Brain microvascular endothelial cell (primary cell): Measurements from ENCODE around the gene NLRP9.

Experiments
- DNase-seq: peaks from one replicate; pipeline ENCODE4 v3.0.0-alpha.2; 2020
- H3K27ac ChIP-seq: fragments of 250-450 bp; sonication (Bioruptor Pico); 2 replicates; pipeline ENCODE4 v1.5.1; 2020; ENCODE audit warnings: mild to moderate bottlenecking, moderate library complexity
- H3K27me3 ChIP-seq: fragments of 250-450 bp; sonication (Bioruptor Pico); replicated peaks from 2 replicates; pipeline ENCODE4 v1.5.1; 2020; ENCODE audit warnings: mild to moderate bottlenecking
- H3K36me3 ChIP-seq: fragments of 250-450 bp; sonication (Bioruptor Pico); replicated peaks from 2 replicates; pipeline ENCODE4 v1.5.1; 2020; ENCODE audit warnings: mild to moderate bottlenecking
- H3K4me3 ChIP-seq: 2 replicates; pipeline ENCODE4 v1.5.1; 2011; ENCODE audit warnings: low read depth, mild to moderate bottlenecking, control low read depth, low read length, moderate library complexity
- in situ Hi-C: cut with HindIII; loops from 2 replicates; pipeline ENCODE4 v1.10.0; 2017; ENCODE audit warnings: low sequenced_read_pairs, low pct_ligation_motif_present
- TF ChIP-seq, protein P1 (sequence below): IDR thresholded peaks from 2 replicates; pipeline ENCODE4 v1.5.1; 2011; ENCODE audit warnings: low read depth, mild to moderate bottlenecking, moderate library complexity, low read length, control low read depth, inconsistent platforms; ENCODE audit errors: missing control alignments

NLRP9 gene

DNA sequence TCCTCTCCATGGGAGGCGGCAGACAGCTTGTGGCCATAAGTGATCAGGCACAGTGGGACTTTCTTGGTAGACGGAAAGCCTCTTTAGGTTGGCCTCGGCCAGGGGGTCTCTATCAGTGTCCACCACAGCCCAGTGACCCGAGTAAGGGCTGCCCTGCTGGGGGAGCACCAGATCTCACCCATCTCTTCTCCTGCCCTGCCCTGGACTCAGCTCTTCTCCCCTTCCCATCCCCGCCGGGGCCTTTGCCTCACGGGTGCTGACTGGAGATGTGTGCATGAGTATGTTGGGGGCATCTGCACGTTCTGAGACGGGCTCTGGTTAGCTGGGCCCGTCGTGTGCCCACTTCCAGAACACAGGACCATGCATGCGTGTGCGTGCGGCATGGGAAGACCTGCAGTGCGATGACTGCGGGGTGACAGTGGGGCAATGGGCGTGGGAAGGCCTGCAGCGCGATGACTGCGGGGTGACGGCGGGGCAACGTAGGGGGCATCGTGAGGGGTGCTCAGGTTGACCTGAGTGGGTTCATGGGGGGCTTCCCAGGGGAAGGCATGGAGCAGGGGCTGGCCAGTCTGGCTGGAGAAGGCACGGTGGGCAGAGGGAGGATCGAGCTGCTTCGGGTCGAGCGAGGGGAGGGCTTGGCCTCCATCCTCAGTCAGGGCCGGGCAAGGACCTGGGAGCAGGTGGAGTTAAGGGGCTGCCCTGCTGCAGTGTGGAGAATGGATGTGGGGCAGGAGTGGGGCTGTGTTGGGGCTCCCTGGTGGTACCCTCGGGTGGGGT lies 47.2 kb downstream of the NLRP9 start:
- no peak overlapping the region for H3K27ac ChIP-seq

GRCh38 chr19:55690109-55690768 lies 48.0 kb downstream of the NLRP9 start:
- Histone ChIP-seq H3K27ac (no peak overlapping the region), H3K27me3 (no peaks in the 10 kb centered on the region), H3K4me3 (no peak overlapping the region), H3K36me3 (peaks cover 52% of the 10 kb centered on the region)
- TF ChIP-seq, protein P1, sequence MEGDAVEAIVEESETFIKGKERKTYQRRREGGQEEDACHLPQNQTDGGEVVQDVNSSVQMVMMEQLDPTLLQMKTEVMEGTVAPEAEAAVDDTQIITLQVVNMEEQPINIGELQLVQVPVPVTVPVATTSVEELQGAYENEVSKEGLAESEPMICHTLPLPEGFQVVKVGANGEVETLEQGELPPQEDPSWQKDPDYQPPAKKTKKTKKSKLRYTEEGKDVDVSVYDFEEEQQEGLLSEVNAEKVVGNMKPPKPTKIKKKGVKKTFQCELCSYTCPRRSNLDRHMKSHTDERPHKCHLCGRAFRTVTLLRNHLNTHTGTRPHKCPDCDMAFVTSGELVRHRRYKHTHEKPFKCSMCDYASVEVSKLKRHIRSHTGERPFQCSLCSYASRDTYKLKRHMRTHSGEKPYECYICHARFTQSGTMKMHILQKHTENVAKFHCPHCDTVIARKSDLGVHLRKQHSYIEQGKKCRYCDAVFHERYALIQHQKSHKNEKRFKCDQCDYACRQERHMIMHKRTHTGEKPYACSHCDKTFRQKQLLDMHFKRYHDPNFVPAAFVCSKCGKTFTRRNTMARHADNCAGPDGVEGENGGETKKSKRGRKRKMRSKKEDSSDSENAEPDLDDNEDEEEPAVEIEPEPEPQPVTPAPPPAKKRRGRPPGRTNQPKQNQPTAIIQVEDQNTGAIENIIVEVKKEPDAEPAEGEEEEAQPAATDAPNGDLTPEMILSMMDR: no peak
- DNase-seq: no peak
- in situ Hi-C loops: no loop called here

More for the DNA sequence above, 47.2 kb downstream of the NLRP9 start:
- in situ Hi-C loops: no loop called here
- Histone ChIP-seq H3K4me3 (no peak overlapping the region), H3K27me3 (no peaks in the 10 kb centered on the region), H3K36me3 (peaks cover 51% of the 10 kb centered on the region)
- no peak for DNase-seq
- TF ChIP-seq, protein P1: no peak

DNA sequence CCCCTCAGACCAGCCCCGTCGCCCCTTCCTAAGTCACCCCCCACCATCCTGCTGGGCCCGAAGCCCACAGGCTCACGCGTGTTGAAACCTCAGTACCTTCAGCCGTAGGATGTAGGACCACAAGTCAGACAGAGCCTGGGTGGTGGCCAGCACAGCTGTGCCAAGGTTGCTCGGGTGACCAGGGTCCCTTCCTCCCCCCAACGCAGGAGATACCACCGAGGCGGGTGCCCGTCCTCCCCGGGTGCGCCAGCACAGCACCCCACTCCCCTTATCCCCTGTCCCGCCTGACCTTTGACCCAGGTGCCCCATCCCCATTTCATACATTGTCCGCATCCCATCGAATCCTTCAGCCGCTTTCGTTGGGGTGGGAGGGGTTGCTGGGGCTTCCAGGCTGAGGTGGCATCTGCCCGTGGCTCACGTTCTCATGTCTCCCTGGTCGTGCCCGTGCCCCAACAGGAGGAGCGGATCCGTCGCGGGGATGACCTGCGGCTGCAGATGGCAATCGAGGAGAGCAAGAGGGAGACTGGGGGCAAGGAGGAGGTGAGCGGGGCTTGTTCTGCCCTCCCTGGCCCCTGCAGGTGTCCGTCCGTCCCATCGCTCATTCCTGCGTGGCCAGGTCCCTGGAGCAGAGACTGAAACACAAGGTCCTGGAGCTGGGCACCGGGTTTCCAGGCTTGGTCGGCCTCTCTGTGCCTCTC lies 48.6 kb downstream of the NLRP9 start:
- no peak overlapping the region for H3K27ac ChIP-seq
- in situ Hi-C loops: no loop called here
- no peak for DNase-seq
- no peak overlapping the region for H3K4me3 ChIP-seq
- no peaks in the 10 kb centered on the region for H3K27me3 ChIP-seq
- TF ChIP-seq, protein P1: no peak
- H3K36me3 ChIP-seq: peaks cover 48% of the 10 kb centered on the region

- Histone ChIP-seq H3K27ac (no peak overlapping the region), H3K36me3 (peaks cover 48% of the 10 kb centered on the region), H3K27me3 (no peaks in the 10 kb centered on the region), H3K4me3 (no peak overlapping the region)
- TF ChIP-seq, protein P1: no peak
- in situ Hi-C loops: no loop called here
- DNase-seq: no peak
Observed at GRCh38 chr19:55688422-55689218, 49.6 kb downstream of the NLRP9 start.

- Histone ChIP-seq H3K27me3 (no peaks in the 10 kb centered on the region), H3K36me3 (peaks cover 47% of the 10 kb centered on the region), H3K4me3 (no peak overlapping the region), H3K27ac (no peak overlapping the region)
- in situ Hi-C loops: no loop called here
- TF ChIP-seq, protein P1: no peak
- no peak for DNase-seq
Observed at GRCh38 chr19:55687281-55688201, 50.7 kb downstream of the NLRP9 start.
